Measurements from ENCODE around the gene PANK1. TPM values are rescaled to one million over a fixed set of nuclear protein-coding genes. Genes with fewer than 3 reads are reported as not detected.

PANK1 gene
- polyA plus RNA-seq, 1 experiment = 9.2 TPM

DNA sequence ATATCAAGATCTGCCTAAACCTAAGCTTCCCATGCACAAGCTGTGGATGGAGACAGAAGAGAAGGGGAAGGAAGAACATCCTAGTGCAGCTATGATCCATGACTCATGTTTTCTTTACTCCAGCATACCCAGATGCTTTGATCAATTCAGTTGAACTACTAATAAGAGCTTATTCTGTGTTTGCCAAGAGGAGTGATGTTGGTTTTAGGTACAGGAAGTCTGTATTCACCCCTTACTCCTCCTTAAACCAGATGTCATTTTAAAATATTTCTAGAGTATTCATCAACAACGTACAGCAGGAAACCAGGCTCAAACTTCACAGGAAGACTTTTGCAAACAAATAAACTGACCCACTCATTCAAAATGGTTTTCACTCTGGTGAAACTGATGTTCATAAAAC lies 29.2 kb downstream of the PANK1 start:
- ChIA-PET POLR2A (no interaction called here), CTCF (interaction anchor here (0.9 to 1.7 kb wide), 3 partner anchors 13 to 86 kb away, joined by 3 to 4 read pairs (median 3); partner anchors contain the start of gene KIF20B)
- H3K9me3 ChIP-seq (ENCODE audit: control insufficient read depth, insufficient read depth, low read length) = peaks cover 6% of the 10 kb centered on the region; the same call in 1 of the 2 replicates
- TF ChIP-seq, protein P1, sequence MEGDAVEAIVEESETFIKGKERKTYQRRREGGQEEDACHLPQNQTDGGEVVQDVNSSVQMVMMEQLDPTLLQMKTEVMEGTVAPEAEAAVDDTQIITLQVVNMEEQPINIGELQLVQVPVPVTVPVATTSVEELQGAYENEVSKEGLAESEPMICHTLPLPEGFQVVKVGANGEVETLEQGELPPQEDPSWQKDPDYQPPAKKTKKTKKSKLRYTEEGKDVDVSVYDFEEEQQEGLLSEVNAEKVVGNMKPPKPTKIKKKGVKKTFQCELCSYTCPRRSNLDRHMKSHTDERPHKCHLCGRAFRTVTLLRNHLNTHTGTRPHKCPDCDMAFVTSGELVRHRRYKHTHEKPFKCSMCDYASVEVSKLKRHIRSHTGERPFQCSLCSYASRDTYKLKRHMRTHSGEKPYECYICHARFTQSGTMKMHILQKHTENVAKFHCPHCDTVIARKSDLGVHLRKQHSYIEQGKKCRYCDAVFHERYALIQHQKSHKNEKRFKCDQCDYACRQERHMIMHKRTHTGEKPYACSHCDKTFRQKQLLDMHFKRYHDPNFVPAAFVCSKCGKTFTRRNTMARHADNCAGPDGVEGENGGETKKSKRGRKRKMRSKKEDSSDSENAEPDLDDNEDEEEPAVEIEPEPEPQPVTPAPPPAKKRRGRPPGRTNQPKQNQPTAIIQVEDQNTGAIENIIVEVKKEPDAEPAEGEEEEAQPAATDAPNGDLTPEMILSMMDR (IDR thresholded peaks at IDR 0.05; ENCODE audit: low read depth, low read length) = no peak
- no peak overlapping the region for H3K4me3 ChIP-seq (ENCODE audit: low read depth, low read length)
- no peak for DNase-seq (ENCODE audit: low read depth, low spot score)
- no peaks in the 10 kb centered on the region for H3K27me3 ChIP-seq (ENCODE audit: control insufficient read depth, insufficient read depth, low read length)
- H3K27ac ChIP-seq (ENCODE audit: low read depth, low read length) = no peak overlapping the region

DNA sequence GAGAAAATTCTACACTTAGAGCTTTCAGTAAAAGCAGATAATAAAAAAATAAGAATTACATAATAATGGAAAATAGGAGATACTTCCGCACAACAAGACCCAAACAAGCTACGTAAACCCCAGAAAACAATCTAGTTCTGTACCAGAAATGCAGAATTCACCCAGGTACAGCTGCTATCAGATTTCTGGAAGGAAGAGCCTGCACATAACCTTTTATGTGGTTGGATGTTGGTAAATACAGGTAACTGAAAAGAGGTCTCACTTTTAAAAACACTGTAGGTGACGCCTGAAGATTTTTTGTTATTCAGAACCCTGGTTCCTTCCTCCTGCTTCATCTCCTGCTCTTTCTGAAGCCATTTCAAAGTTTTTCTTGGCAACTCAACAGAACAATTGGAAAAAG lies 29.9 kb downstream of the PANK1 start:
- TF ChIP-seq, protein P1 (IDR thresholded peaks at IDR 0.05; ENCODE audit: low read depth, low read length) = no peak
- no peak overlapping the region for H3K4me3 ChIP-seq (ENCODE audit: low read depth, low read length)
- H3K27ac ChIP-seq (ENCODE audit: low read depth, low read length) = no peak overlapping the region
- ChIA-PET POLR2A (no interaction called here), CTCF (interaction anchor here (1.0 to 1.7 kb wide), 2 partner anchors 15 to 87 kb away, joined by 3 to 4 read pairs; partner anchors contain the start of gene KIF20B)
- no peaks in the 10 kb centered on the region for H3K27me3 ChIP-seq (ENCODE audit: control insufficient read depth, insufficient read depth, low read length)
- DNase-seq (ENCODE audit: low read depth, low spot score) = no peak
- H3K9me3 ChIP-seq (ENCODE audit: control insufficient read depth, insufficient read depth, low read length) = peaks cover under 1% of the 10 kb centered on the region; the same call in 1 of the 2 replicates

DNA sequence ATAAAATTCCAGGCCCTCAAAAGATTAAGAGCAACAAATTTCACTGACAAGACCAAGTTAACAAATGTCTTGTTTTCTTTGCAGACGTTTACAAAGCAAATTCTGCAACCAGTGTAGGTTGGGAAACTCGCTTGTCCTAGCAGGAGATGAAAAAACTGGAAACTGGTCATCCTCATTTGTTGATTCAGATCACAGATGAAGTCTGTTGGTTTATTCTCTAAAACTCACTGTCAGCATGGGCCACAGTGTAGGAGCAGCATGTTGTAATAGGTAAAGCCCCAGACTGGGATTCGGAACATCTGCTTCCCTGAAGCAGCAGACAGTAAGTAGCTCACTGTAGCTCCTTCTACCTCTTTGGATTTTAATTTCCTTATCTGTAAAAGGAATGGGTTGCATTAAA lies 31.5 kb downstream of the PANK1 start:
- ChIA-PET POLR2A (no interaction called here), CTCF (no interaction called here)
- H3K9me3 ChIP-seq (ENCODE audit: control insufficient read depth, insufficient read depth, low read length) = no peaks in the 10 kb centered on the region
- H3K4me3 ChIP-seq (ENCODE audit: low read depth, low read length) = no peak overlapping the region
- TF ChIP-seq, protein P1 (IDR thresholded peaks at IDR 0.05; ENCODE audit: low read depth, low read length) = no peak
- DNase-seq (ENCODE audit: low read depth, low spot score) = no peak
- H3K27ac ChIP-seq (ENCODE audit: low read depth, low read length) = no peak overlapping the region
- no peaks in the 10 kb centered on the region for H3K27me3 ChIP-seq (ENCODE audit: control insufficient read depth, insufficient read depth, low read length)

DNA sequence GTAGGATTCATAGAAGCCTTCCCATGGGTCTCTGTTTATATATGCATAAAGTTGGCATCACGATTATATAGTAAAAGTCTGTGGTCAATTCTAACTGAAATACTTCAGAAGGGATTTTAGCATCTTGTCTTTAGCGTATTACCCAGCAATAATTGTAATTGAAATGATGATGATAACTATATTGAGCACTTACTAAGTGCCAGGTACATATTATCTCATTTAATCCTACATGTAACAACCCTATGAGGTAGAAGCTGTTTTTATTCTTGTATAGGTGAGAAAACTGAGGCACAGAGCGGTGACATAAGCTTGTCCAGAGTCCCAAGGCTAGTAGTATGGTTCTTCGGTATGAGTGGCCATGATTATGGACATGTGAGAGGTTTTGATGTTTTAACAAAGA lies 33.8 kb downstream of the PANK1 start:
- H3K27me3 ChIP-seq (ENCODE audit: control insufficient read depth, insufficient read depth, low read length) = no peaks in the 10 kb centered on the region
- H3K4me3 ChIP-seq (ENCODE audit: low read depth, low read length) = no peak overlapping the region
- ChIA-PET POLR2A (no interaction called here), CTCF (no interaction called here)
- TF ChIP-seq, protein P1 (IDR thresholded peaks at IDR 0.05; ENCODE audit: low read depth, low read length) = no peak
- no peak overlapping the region for H3K27ac ChIP-seq (ENCODE audit: low read depth, low read length)
- H3K9me3 ChIP-seq (ENCODE audit: control insufficient read depth, insufficient read depth, low read length) = no peaks in the 10 kb centered on the region
- DNase-seq (ENCODE audit: low read depth, low spot score) = no peak

DNA sequence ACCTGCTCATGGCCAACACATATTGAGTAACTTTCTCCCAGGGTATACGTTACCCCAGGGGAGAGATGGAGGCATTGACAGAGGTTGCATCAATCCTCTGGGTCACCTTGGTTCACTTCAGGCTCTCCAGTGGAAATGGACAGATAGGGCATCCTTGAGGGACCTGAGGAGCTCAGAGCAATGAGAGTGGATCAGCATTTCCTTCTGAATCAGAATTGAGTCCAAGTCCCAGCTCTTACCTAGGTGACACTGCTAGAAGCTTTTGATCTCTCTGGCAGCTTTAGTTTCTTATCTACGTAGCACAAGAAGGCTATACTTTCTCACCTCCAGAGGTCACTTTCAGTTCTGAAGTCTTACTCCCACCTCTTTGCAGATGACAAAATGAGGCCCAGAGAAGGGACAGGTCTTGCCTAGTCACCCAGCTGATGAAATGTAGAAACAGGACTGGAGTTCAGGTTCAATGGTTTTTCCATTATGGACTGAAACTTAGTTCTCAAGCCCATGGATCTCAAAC lies 35.2 kb downstream of the PANK1 start:
- Histone ChIP-seq H3K9me3 (ENCODE audit: control insufficient read depth, insufficient read depth, low read length) (no peaks in the 10 kb centered on the region), H3K4me3 (ENCODE audit: low read depth, low read length) (no peak overlapping the region), H3K27ac (ENCODE audit: low read depth, low read length) (no peak overlapping the region), H3K27me3 (ENCODE audit: control insufficient read depth, insufficient read depth, low read length) (no peaks in the 10 kb centered on the region)
- TF ChIP-seq, protein P1 (IDR thresholded peaks at IDR 0.05; ENCODE audit: low read depth, low read length) = no peak
- DNase-seq (ENCODE audit: low read depth, low spot score) = no peak
- ChIA-PET CTCF (no interaction called here), POLR2A (no interaction called here)
